HepG2 (cell line): ENCODE measurements around the gene HAS3. TPM values are rescaled to one million over a fixed set of nuclear protein-coding genes. Genes with fewer than 3 reads are reported as not detected.

Experiments
- MXI1 ChIP-seq: IDR thresholded peaks from 3 replicates; pipeline ENCODE4 v1.6.1; 2012; ENCODE audit warnings: low read depth, low read length, inconsistent platforms, borderline replicate concordance
- NR2F6 ChIP-seq, 2 experiments: IDR thresholded peaks; 2 replicates each; pipeline ENCODE4 v1.6.1; 2016; ENCODE audit warnings: antibody characterized with exemption in 1 of 2, mild to moderate bottlenecking in 1 of 2
- POGZ ChIP-seq: sonication (generic); formaldehyde crosslinking; IDR thresholded peaks from 2 replicates; pipeline ENCODE4 v1.4.0; 2020; ENCODE audit warnings: mild to moderate bottlenecking, missing genetic modification reagents
- RBAK ChIP-seq: sonication (generic); formaldehyde crosslinking; IDR thresholded peaks from 2 replicates; pipeline ENCODE4 v1.5.1; 2020; ENCODE audit warnings: mild to moderate bottlenecking, missing genetic modification reagents
- SP2 ChIP-seq: sonication (generic); formaldehyde crosslinking; IDR thresholded peaks from 2 replicates; pipeline ENCODE4 v1.5.1; 2020; ENCODE audit warnings: mild to moderate bottlenecking, missing genetic modification reagents
- THAP11 ChIP-seq: IDR thresholded peaks from 2 replicates; pipeline ENCODE4 v1.6.1; 2016; ENCODE audit warnings: missing biosample characterization, missing genetic modification reagents
- TOPORS ChIP-seq: sonication (generic); formaldehyde crosslinking; IDR thresholded peaks from 2 replicates; pipeline ENCODE4 v1.8.0; 2023; ENCODE audit warnings: mild to moderate bottlenecking, missing genetic modification reagents
- ZFX ChIP-seq: sonication (generic); formaldehyde crosslinking; IDR thresholded peaks from 2 replicates; pipeline ENCODE4 v1.4.0; 2020; ENCODE audit warnings: mild to moderate bottlenecking, low read depth, missing genetic modification reagents, moderate library complexity
- ZNF331 ChIP-seq: sonication (generic); formaldehyde crosslinking; IDR thresholded peaks from 2 replicates; pipeline ENCODE4 v1.4.0; 2020; ENCODE audit warnings: missing genetic modification reagents
- ZNF446 ChIP-seq: sonication (generic); formaldehyde crosslinking; IDR thresholded peaks from 2 replicates; pipeline ENCODE4 v1.5.0; 2020; ENCODE audit warnings: mild to moderate bottlenecking, missing genetic modification reagents
- polyA plus RNA-seq, 8 experiments: library from polyadenylated mRNA; depleted of rRNA in 3 of 8; stranded (reverse) in 7 of 8; unstranded in 1 of 8; fragments of >200 nt; fragmentation: Illumina TruSeq in 4 of 8; extraction: Trizol in 4 of 8; gene quantifications; 2 replicates each; pipeline versions ENCODE4 v1.2.1 to v1.2.3, GENCODE V29; 2011 to 2016; ENCODE audit warnings: low read depth in 4 of 8, missing spikeins in 1 of 8, mixed read lengths in 1 of 8; ENCODE audit not compliant: insufficient read depth in 1 of 8
- total RNA-seq, 5 experiments: library from RNA; depleted of rRNA; stranded (reverse); fragments of >200 nt; fragmentation: Illumina TruSeq; extraction: Trizol; gene quantifications; 2 replicates each; pipeline ENCODE4 v1.2.3, GENCODE V29; 2016; ENCODE audit warnings: low read depth in 1 of 5
- TF ChIP-seq, protein P1 (sequence below): sonication (generic); formaldehyde crosslinking; IDR thresholded peaks from 2 replicates; pipeline ENCODE4 v1.8.1; 2023; ENCODE audit warnings: missing genetic modification reagents, mild to moderate bottlenecking, borderline replicate concordance
- TF ChIP-seq, protein P2 (sequence below): sonication (generic); formaldehyde crosslinking; IDR thresholded peaks from 2 replicates; pipeline ENCODE4 v1.5.1; 2020; ENCODE audit warnings: mild to moderate bottlenecking, moderate library complexity, missing genetic modification reagents
- TF ChIP-seq, protein P3 (sequence below): sonication (generic); formaldehyde crosslinking; IDR thresholded peaks from 2 replicates; pipeline ENCODE4 v1.4.0; 2020; ENCODE audit warnings: missing genetic modification reagents; ENCODE audit errors: not compliant biosample characterization
- TF ChIP-seq, protein P4 (sequence below): sonication (generic); formaldehyde crosslinking; IDR thresholded peaks from 2 replicates; pipeline ENCODE4 v1.4.0; 2020; ENCODE audit warnings: missing genetic modification reagents
- TF ChIP-seq, protein P5 (sequence below): IDR thresholded peaks from 2 replicates; pipeline ENCODE4 v1.6.1; 2016; ENCODE audit warnings: mild to moderate bottlenecking, missing biosample characterization, missing genetic modification reagents
- TF ChIP-seq, protein P6 (sequence below): sonication (generic); formaldehyde crosslinking; IDR thresholded peaks from 2 replicates; pipeline ENCODE4 v1.9.0; 2022; ENCODE audit warnings: missing genetic modification reagents, mild to moderate bottlenecking, borderline replicate concordance
- TF ChIP-seq, protein P7 (sequence below): sonication (generic); formaldehyde crosslinking; IDR thresholded peaks from 2 replicates; pipeline ENCODE4 v1.4.0; 2020; ENCODE audit warnings: missing genetic modification reagents, borderline replicate concordance
- TF ChIP-seq, protein P8 (sequence below): IDR thresholded peaks from 2 replicates; pipeline ENCODE4 v1.6.1; 2016; ENCODE audit warnings: missing genetic modification reagents, missing compliant biosample characterization

Gene HAS3
- total and polyA plus RNA-seq, 2 of the 13 experiments (the other 11 are each of a cell fraction or from before 2014, with no cell fraction given): 0.04 to 0.30 TPM

DNA sequence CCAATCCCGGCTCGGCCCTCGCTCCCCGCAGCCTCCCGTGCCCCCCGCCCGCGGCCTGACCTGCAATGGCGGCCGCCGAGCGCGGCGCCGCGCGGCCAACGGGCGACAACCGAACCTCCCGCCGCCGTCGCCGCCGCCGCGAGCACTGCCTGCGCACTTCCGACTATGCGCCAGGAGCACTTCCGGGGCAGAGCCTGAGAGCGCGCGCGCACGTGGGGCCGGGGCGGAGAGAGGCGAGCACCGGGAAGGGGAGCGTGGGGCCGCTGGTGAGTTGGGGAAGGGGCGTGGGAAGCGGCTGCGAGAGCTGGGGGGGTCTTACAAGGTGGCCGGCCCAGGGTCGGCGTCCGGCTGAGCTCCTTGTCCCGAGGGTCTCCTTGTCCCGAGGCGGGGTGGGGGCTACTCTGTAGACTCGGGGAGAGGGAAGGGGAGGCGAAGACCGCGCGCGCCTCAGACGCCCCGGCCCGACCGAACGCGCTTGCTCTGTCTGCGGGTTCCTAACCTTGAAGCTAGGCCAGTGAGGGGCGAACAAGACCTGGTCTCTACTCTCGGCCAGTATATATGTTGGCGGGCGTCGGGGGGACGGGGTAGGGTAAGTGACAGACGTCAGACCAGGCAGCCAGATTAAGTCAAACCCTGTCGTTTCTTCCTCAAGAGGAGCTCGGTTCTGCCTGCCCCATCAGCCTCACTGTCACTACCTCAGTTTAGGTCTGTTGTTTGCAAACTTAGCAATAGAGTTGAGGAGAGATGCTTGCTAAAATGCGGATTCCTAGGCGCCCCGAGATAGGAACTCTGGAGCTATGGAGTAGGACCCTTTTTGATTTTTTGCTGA is 27.2 kb downstream of the HAS3 start, which contains the start of the genes CHTF8 and UTP4 (continued):
- TF ChIP-seq MXI1 (peak; percentile 99), POGZ (CRISPR knock-in tag) (peak; percentile 50; the same call in 1 of the 2 replicates), TOPORS (CRISPR knock-in tag) (peak; percentile 42; the same call in 1 of the 2 replicates), THAP11 (CRISPR knock-in tag) (peak; percentile 83), SP2 (peak; percentile 69; the same call in 1 of the 2 replicates), ZFX (CRISPR knock-in tag) (peak; percentile 88), NR2F6 (IDR thresholded peaks at IDR 0.05) (no peak), NR2F6 (CRISPR knock-in tag; IDR thresholded peaks at IDR 0.05) (peak; percentile 6; the same call in 1 of the 2 replicates), ZNF331 (CRISPR knock-in tag) (peak; percentile 27; the same call in 1 of the 2 replicates), ZNF446 (no peak), RBAK (peak; percentile 65; the same call in 1 of the 2 replicates)
- TF ChIP-seq, protein P1, sequence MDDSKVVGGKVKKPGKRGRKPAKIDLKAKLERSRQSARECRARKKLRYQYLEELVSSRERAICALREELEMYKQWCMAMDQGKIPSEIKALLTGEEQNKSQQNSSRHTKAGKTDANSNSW (CRISPR knock-in tag): peak; percentile 98; the same call in 1 of the 2 replicates
- TF ChIP-seq, protein P2, sequence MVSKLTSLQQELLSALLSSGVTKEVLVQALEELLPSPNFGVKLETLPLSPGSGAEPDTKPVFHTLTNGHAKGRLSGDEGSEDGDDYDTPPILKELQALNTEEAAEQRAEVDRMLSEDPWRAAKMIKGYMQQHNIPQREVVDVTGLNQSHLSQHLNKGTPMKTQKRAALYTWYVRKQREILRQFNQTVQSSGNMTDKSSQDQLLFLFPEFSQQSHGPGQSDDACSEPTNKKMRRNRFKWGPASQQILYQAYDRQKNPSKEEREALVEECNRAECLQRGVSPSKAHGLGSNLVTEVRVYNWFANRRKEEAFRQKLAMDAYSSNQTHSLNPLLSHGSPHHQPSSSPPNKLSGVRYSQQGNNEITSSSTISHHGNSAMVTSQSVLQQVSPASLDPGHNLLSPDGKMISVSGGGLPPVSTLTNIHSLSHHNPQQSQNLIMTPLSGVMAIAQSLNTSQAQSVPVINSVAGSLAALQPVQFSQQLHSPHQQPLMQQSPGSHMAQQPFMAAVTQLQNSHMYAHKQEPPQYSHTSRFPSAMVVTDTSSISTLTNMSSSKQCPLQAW (CRISPR knock-in tag): peak; percentile 56; the same call in 1 of the 2 replicates
- TF ChIP-seq, protein P3, sequence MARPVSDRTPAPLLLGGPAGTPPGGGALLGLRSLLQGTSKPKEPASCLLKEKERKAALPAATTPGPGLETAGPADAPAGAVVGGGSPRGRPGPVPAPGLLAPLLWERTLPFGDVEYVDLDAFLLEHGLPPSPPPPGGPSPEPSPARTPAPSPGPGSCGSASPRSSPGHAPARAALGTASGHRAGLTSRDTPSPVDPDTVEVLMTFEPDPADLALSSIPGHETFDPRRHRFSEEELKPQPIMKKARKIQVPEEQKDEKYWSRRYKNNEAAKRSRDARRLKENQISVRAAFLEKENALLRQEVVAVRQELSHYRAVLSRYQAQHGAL (CRISPR knock-in tag): peak; percentile 17
- TF ChIP-seq, protein P4, sequence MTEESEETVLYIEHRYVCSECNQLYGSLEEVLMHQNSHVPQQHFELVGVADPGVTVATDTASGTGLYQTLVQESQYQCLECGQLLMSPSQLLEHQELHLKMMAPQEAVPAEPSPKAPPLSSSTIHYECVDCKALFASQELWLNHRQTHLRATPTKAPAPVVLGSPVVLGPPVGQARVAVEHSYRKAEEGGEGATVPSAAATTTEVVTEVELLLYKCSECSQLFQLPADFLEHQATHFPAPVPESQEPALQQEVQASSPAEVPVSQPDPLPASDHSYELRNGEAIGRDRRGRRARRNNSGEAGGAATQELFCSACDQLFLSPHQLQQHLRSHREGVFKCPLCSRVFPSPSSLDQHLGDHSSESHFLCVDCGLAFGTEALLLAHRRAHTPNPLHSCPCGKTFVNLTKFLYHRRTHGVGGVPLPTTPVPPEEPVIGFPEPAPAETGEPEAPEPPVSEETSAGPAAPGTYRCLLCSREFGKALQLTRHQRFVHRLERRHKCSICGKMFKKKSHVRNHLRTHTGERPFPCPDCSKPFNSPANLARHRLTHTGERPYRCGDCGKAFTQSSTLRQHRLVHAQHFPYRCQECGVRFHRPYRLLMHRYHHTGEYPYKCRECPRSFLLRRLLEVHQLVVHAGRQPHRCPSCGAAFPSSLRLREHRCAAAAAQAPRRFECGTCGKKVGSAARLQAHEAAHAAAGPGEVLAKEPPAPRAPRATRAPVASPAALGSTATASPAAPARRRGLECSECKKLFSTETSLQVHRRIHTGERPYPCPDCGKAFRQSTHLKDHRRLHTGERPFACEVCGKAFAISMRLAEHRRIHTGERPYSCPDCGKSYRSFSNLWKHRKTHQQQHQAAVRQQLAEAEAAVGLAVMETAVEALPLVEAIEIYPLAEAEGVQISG (CRISPR knock-in tag): peak; percentile 94
- TF ChIP-seq, protein P5, sequence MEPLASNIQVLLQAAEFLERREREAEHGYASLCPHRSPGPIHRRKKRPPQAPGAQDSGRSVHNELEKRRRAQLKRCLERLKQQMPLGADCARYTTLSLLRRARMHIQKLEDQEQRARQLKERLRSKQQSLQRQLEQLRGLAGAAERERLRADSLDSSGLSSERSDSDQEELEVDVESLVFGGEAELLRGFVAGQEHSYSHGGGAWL: peak; percentile 93
- TF ChIP-seq, protein P6, sequence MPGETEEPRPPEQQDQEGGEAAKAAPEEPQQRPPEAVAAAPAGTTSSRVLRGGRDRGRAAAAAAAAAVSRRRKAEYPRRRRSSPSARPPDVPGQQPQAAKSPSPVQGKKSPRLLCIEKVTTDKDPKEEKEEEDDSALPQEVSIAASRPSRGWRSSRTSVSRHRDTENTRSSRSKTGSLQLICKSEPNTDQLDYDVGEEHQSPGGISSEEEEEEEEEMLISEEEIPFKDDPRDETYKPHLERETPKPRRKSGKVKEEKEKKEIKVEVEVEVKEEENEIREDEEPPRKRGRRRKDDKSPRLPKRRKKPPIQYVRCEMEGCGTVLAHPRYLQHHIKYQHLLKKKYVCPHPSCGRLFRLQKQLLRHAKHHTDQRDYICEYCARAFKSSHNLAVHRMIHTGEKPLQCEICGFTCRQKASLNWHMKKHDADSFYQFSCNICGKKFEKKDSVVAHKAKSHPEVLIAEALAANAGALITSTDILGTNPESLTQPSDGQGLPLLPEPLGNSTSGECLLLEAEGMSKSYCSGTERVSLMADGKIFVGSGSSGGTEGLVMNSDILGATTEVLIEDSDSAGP (CRISPR knock-in tag): peak; percentile 82
- TF ChIP-seq, protein P7, sequence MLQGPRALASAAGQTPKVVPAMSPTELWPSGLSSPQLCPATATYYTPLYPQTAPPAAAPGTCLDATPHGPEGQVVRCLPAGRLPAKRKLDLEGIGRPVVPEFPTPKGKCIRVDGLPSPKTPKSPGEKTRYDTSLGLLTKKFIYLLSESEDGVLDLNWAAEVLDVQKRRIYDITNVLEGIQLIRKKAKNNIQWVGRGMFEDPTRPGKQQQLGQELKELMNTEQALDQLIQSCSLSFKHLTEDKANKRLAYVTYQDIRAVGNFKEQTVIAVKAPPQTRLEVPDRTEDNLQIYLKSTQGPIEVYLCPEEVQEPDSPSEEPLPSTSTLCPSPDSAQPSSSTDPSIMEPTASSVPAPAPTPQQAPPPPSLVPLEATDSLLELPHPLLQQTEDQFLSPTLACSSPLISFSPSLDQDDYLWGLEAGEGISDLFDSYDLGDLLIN (CRISPR knock-in tag): 0 out of 2 replicates have a peak, but pooled peaks have one; percentile 5
- TF ChIP-seq, protein P8, sequence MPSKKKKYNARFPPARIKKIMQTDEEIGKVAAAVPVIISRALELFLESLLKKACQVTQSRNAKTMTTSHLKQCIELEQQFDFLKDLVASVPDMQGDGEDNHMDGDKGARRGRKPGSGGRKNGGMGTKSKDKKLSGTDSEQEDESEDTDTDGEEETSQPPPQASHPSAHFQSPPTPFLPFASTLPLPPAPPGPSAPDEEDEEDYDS (CRISPR knock-in tag): peak; percentile 47; the same call in 1 of the 2 replicates
